ENCODE measurements around the gene IDH2.

The IDH2 gene

DNA sequence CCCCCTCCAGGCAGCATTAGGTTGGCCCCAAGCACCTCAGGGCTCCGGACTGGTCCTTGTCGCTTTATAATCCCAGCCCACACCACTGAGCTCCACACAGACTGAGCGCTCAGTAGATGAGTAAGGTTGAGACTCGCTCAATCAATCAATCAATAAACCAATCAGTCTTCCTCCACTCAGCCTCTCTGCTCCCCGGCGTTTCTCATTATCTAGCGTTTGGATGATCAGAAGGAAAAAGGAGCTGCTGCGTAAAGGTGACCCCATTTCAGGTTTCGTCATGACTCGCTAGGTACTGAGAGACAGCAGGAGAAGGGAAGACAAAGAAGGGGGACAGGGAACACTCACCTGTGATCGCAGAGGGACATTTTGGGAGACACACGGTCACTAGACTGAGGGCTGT is 59.9 kb downstream of the IDH2 start:
- TF ChIP-seq ZNF274 (IDR thresholded peaks at IDR 0.05; ENCODE audit: low read depth, low read length) = no peak
- no peak overlapping the region for H3K4me3 ChIP-seq (ENCODE audit: low read length)

DNA sequence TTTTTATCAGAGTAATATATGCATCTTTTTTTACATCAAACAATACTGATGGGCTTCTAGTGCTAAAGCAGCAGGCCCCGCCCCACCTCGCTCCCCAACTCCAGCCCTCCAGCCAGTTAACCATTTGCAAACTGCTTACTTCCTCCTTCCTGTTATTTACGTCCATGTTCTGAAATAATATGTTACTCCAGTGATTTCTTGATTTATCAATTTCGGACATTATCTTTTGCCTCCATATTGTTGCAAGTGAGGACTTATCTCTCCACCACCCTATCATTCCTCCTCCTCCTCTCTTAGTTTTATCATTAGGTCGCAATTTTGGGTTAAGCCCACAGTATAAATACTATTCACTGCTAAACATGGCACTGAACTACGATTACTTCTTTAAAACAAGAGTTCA is 61.6 kb downstream of the IDH2 start:
- TF ChIP-seq ZNF274 (IDR thresholded peaks at IDR 0.05; ENCODE audit: low read depth, low read length) = no peak
- H3K4me3 ChIP-seq (ENCODE audit: low read length) = no peak overlapping the region

DNA sequence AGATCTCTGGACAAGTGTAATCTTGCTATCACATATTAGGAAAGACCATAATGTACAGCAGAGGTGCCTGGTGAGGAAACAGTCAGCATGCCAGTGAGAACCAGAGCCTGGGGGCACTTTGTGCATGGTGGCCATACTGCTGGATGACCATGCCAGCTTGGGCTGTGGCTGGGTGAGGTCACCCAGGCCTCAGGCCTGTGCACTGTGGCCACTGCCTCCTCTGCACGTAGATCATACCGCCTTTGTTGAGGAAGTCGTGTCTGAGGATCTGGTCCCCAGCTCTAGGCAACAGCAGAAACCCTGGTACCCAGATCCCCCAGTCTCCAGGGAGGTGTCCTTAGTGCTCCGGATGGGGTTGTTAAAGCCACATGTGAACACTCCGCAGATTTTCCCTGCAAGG is 62.3 kb downstream of the IDH2 start:
- no peak for TF ChIP-seq ZNF274 (IDR thresholded peaks at IDR 0.05; ENCODE audit: low read depth, low read length)
- H3K4me3 ChIP-seq (ENCODE audit: low read length) = no peak overlapping the region

DNA sequence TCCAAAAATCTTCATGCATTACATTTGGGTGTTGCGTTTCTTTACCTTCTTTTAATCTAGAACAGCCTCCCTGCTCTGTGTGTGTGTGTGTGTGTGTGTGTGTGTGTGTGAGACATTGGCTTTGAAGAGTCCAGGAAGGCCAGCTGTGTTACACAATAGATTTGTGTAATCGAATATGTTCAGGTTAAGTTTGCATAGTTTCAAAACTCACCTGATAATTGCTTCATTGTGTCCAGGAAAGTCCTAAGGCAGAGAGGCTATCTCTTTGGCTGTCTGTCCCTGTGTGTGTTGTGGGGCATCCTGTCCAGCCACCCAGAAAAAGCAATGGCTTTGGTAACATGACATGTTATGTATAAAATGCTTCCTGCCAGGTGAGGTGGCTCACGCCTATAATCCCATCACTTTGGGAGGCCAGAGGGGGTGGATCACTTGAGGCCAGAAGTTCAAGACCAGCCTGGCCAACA is 63.6 kb downstream of the IDH2 start:
- TF ChIP-seq ZNF274 (IDR thresholded peaks at IDR 0.05; ENCODE audit: low read depth, low read length) = no peak
- no peak overlapping the region for H3K4me3 ChIP-seq (ENCODE audit: low read length)

DNA sequence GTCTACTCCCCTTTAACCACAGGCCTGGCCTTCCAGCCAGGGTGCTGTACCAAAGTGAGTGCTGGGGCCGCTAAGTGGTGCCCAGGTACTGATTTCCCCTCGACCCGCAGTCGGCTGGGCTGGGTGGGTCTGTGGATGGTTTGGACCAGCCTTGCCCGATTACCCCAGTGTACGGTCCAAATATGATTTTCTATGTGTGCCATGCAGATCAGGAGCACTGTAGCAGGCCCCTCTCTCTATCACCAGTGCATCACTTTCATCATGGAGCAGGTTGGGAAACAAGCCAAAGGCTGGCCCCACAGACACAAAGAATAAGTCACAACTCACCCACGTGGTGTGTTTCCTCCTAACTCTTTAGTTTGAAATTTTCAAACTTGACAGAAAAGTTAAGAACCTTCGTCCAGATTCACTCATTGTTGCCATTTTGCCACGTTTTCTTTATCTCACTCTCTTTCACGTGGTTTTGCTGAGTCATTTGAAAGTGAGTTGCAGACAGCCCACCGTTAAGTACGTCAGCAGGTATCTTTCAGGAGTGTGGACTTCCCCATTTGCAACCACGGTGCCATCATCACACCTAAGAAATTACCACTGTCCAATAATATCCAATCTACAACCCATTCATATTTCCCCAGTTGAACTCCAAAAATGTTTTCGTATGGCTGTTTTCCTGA is 64.2 kb downstream of the IDH2 start:
- no peak for TF ChIP-seq ZNF274 (IDR thresholded peaks at IDR 0.05; ENCODE audit: low read depth, low read length)
- H3K4me3 ChIP-seq (ENCODE audit: low read length) = no peak overlapping the region

DNA sequence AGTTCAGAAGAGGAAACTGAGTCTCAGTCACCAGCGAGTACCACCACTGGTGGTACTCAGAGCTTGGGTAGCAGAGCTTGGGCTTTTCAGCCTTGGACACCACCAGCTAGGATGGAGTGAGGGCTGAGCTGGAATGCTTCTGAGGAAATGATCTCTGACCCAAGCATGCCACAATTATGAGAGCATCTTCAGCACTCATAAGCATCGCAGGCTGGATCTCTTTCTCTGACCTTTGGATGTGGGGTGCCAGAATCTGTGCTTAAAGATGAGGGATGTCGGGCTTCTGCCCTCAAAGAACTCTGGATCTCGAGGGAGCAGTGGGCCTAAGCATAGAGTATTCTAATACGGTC is 64.8 kb downstream of the IDH2 start:
- no peak for TF ChIP-seq ZNF274 (IDR thresholded peaks at IDR 0.05; ENCODE audit: low read depth, low read length)

DNA sequence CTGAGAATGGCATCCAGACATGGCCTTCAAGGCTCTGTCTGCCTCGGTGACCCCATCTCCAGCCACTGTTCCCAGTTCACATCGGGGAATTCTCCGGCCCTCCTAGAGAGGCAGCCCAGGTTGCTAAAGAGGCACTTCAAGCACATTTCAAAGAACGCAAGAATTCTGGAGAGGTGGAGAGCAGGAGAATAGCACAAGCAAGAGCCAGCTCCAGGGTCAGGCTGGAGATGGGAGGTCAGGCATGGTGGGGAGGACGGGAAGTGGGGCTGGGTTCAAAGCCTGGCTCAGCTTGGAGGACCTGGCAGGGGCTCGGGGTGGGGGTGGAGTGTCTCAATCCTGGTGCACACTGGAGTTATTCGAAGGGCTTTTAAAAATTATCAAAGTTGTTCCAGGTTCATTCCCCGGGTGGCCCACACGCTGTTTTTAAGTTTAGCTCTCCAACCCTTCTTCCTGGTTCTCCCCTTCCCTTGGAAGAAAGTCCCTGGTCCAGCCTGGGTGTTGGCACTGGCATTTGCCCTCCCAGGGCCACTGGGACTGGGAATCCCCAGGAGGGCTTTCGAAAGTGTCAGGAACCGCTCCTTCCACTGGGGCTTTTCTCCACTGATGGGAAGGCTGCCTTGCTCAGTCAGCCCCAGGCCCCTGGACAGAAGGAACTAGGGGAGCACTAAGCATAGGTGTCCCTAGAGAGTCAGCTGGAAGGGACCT is 65.3 kb downstream of the IDH2 start:
- TF ChIP-seq ZNF274 (IDR thresholded peaks at IDR 0.05; ENCODE audit: low read depth, low read length) = no peak
- no peak overlapping the region for H3K4me3 ChIP-seq (ENCODE audit: low read length)

More for the DNA sequence above, 64.8 kb downstream of the IDH2 start:
- H3K4me3 ChIP-seq (ENCODE audit: low read length) = no peak overlapping the region

DNA sequence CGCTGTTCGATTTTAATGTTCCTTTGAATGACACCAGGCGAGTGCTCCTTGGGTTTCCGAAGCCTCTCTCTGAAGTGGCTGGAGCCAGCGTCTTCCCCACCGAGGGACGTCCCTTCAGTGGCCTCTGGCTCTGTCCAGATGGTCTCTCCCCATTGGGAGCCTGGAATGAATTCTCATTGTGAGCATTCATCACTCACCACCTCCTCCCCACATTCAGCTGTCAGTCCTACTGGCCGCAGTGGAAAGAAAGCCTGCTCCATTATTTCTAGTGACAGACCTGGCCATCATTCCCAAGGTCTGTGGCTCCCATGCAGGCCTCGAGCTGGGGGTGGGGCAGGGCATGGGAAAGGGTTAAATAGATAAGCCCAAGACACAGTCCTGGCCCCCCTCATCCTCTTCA is 65.9 kb downstream of the IDH2 start:
- TF ChIP-seq ZNF274 (IDR thresholded peaks at IDR 0.05; ENCODE audit: low read depth, low read length) = no peak
- H3K4me3 ChIP-seq (ENCODE audit: low read length) = no peak overlapping the region

DNA sequence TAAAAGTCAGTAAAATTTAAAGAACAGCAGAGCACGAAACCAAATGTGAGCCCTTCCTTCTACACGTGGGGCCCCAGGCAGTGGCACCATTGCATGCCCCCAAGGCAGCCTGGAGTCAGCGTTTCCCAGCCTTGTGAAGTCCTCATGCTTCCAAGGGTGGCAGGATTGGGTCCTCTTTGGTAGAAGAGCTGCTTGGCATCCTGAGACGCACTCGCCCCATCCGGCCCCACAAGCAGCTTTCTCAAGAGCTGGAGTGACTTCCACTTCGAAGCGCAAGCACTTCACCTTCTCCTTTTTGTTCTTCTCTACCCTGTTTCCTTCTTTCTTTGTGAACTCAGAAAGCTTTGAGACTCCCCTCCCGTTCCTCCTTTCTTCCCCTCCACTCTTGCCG is 66.4 kb downstream of the IDH2 start:
- no peak for TF ChIP-seq ZNF274 (IDR thresholded peaks at IDR 0.05; ENCODE audit: low read depth, low read length)
- no peak overlapping the region for H3K4me3 ChIP-seq (ENCODE audit: low read length)

DNA sequence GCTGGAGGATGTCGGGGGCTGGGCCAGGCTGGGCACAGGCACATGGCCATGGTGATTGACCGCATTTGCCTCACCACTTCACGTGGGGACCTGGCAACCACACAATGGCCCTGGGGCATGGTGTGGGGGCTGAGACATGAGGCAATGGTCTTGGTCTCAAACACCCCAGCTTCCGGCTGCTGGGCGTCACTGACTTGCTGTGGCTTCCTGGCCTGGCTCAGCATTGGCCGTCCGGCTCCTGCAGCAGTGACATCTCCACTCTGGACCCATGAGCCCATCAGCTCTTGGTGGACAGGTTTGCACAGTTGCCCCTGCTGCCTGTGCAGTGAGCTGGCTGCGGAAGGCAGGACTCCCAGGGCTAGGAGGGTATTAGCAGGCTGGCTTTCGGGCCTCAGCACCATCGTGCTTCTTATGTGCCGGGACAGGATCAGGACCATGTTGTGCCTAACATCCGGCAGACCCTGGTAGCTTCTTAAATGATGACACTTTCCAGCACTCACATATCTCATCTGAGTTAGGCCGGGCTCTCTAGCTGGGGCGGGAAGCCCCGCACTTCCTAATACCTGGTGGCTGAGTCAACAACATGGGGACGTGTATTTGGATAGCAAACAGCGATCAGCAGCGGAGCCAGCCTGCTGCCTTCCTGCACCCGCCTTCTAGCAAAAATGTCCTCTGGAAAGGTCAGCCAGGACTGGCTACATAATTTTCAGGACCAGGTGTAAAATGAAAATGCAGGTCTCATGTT is 67.0 kb downstream of the IDH2 start:
- no peak overlapping the region for H3K4me3 ChIP-seq (ENCODE audit: low read length)
- TF ChIP-seq ZNF274 (IDR thresholded peaks at IDR 0.05; ENCODE audit: low read depth, low read length) = no peak

DNA sequence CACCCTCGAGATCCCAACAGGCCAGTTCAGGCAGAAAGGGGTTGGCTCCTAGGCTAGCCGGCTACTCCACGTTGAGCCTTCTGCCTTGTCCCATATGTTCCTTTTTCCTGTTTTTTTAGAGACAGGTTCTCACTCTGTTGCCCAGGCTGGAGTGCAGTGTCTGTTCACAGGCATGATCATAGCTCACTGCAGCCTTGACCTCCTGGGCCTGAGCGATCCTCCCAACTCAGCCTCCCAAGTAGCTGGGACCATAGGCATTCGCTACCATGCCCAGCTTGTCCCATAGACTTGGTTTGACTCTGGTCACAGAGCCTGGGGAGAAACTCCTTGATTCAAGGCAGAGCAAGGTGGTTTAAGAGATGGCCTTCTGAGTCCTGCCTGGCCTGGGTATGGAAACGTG is 68.8 kb downstream of the IDH2 start:
- no peak overlapping the region for H3K4me3 ChIP-seq (ENCODE audit: low read length)
- TF ChIP-seq ZNF274 (IDR thresholded peaks at IDR 0.05; ENCODE audit: low read depth, low read length) = no peak

Measured in GM08714 (cell line).